HG03520 (cell line): Measurements from ENCODE around the gene NCKAP5.
"Not testable (repeated sequence)": the region's sequence is repeated elsewhere in the genome, so short reads cannot be mapped to it uniquely, and the experiment has no call there.

Experiments used
- ATAC-seq: cut with Tn5 transposase; IDR thresholded peaks from one replicate; pipeline ENCODE4 v1.9.1; 2021; ENCODE audit warnings: mild to moderate bottlenecking, moderate library complexity; ENCODE audit not compliant: unreplicated experiment

Gene NCKAP5

DNA sequence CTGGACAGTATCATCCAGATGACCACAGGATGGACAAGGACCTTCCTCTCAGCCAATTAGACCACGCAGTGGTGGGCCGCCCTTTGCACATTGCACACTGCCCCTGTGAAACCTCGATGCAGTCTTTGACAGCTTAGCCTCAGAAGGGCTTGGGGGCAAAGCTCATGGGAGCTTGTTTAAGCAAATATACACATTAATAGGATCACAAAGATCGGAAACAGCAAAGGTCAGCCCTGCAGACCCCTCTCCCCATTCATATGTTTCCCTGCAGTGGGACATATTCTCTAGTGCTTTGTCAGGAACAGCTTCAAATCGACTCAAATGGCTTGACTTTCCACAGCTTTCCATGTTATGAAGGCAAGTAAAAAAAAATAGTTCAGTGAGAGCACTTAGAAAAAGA is 708.7 kb downstream of the NCKAP5 start:
- no peak for ATAC-seq

DNA sequence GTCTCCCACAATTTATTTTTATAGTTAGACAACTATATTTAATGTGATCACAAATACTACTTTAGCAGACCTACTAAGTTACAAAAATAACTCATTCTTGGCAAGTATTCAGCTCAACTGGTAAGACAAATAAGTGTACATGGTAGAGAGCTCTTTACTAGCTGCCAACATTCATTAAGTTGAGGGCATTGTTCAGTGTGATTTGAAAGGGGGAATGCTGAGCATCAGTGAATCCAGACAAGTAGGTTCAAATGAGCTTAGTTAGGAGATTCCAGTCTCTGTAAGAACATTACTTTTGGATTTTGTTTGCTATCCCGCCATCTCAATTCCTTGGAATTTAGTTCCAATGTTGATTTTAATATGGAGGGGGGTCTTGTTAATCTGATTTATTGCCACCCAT is 710.9 kb downstream of the NCKAP5 start:
- ATAC-seq: no peak

DNA sequence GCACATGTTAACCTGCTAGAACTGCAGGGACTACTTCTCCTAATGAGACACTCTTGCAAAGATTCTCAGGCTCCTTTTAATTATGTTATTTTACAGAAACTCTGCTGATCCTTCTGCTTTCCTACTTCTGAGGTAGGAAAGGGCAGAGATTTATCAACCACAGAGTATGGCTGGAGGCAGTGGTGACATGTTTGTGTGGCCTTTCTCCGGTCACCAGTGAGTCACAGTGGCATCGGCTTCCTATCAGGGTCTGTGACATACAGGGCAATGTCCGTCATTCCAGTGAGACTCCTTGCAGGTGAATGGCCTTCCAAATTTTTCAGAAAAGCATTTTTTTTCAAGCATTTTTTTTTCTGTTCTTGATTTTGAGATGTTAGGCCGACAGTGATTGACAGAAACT is 717.6 kb downstream of the NCKAP5 start:
- ATAC-seq: no peak

DNA sequence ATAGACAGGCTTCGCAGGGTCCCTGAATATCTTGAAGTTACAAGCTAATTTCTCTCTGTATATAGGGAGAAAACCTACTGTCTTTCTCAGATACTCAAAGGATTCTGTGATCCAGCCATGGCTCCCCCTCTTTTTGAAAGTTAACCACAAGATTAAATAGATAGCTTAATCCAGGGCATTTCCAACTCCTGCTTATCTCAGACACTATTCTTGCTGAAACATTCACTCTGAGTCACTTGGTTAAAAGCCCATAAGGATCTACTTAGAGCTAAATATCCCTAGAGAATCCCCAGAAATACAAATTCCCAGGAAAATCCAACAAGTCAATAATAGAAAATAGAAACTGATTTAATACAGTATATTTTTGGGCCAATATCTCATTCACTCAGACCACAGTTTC is 719.1 kb downstream of the NCKAP5 start:
- no peak for ATAC-seq

DNA sequence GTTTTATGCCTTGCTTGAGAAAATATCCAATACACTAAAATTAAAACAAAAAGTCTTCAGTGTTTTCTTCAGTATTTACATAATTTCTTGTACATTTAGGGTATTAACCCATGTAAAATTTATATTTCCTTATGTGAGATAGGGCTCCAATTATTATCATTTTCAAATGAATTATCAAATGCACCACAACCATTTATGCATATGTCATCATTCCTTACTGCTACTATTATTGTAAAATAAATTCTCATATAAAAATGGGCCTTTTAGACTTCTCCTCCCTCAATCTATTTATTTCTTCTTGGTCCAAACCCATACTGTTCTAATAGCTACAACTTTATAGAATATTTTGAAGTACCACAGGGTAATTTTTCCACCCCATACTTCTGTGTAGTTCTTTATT is 722.9 kb downstream of the NCKAP5 start:
- ATAC-seq: no peak

DNA sequence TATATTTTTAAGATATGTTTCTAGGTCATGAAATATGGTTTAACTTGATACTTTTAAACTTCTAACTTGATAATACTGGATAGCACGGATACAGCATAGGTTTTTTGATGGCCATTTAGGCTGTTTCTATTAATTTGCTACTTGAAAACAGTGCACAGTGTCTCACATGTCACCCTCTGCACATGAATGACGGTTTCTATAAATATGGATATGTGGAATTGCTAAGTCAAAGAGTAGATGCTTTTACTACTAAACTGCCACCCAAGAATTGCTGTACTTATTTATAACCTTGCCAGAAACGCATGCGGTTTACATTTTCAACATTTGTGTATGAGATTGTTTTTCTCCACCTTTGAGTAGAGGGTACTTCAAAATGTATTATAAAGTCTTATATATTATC is 723.7 kb downstream of the NCKAP5 start:
- no peak for ATAC-seq

DNA sequence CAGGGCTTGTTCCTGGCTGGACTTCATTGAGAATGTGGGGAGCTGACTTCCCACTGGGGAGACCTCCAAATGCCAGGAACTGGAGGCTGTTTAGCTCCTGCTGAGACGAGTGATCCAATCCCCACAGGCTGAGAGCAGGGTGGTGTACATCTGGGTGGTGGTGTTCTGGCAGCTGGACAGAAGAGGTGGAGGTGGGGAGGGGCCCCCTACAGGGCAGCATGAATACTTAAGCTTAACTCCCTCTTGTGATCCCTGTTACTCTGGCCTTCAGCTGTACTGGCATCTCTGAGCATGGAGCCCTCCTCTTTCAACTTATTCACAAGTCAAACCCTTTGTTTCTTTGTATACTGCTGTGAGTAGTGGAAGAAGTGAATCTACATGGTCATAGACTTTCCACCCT is 730.5 kb downstream of the NCKAP5 start:
- no peak for ATAC-seq

DNA sequence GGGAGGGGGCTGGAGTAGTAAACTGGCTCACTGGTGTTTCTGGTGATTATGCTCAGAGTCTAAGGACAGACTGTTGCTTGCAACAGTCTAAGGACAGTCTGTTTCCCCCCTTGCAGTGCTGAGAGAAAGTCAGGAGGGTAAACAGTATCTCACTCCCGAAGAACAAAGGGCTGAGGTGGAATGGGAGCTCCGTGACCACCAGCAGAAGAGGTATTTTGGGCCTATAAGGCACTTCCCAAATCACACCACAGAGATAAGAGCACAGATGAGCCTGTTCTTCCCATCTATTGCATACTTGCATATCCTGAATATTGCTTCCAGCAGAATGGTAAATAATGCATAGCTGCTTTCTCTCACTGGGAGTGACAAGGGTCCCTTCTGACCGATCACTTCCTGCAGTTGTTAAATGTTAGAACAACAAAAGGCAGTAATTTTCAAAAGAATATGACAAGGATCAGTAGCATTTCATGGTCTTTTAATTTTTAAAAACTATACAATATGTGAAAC is 737.9 kb downstream of the NCKAP5 start:
- ATAC-seq: no peak

DNA sequence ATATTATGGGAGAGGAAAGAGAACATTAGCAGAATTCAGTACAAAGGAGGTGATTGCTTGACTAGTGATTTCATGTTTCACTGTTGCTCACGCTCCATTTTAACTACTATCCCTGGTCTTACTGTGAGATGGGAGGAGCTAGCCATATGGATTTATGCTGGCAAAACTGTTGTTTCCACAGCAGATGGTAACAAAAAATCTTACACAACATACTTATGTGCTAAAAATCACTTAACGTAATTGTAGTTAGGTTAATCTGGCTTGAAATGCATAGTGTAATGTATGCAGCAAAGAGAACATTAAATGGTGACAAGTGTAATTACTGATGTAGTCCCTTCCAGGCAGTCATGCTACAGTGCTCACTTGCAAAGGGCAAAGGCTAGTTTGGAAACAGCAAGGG is 742.7 kb downstream of the NCKAP5 start:
- no peak for ATAC-seq

DNA sequence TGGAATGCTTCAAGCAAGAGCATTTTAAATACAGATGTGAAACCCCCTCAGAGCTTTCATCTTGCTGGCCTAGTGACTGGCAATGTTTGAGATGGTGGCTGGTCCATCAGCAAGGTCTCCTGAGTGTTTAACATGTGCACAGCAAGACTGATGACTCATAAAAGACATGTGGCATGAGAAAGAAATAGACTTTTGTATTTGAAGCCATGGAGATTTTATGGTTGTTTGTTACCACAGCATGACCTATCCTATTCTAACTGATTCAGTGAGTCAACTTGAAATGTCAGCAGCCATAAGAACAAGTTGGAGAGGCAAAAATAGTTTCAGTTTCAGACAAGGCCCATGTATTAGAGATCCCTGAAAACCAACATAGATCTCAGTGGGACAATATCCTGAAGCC is 743.5 kb downstream of the NCKAP5 start:
- no peak for ATAC-seq

DNA sequence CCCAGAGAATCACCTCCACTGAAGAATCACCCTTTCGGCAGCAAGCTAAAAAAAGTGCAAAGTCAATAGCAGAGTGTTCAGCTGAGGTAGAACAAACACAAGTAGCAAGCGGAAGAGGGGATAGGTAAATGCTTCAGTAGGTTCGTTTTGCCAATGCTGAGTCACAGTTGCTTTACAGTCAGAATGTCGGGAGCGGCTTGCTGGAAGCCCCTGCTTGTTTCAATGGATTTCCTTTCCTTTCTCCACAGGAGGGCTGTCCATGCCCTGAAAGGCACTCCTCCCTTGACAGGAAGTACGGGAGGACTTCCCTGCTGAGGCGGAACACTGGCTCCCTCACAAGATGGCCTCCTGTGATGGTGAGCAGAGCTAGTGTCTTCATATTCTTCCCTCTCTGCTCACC is 752.0 kb downstream of the NCKAP5 start:
- no peak for ATAC-seq

DNA sequence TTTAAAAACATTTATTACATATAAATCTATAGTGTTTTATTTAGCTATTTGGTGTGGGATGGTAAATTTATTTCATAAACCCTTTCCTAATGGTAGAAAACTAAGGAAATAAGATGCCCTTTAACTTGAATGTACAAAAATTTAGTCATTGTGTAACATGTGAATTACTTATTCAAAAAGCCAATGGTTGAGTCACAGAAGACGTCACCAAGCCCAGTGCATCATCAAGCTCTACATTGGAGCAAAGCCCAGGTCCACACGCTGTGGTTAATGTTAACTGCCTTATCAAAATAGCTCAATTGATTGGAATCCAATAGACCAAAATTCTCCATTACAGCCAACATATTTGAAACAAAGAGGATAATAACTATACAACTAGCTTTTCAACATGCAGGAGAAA is 752.7 kb downstream of the NCKAP5 start:
- no peak for ATAC-seq

DNA sequence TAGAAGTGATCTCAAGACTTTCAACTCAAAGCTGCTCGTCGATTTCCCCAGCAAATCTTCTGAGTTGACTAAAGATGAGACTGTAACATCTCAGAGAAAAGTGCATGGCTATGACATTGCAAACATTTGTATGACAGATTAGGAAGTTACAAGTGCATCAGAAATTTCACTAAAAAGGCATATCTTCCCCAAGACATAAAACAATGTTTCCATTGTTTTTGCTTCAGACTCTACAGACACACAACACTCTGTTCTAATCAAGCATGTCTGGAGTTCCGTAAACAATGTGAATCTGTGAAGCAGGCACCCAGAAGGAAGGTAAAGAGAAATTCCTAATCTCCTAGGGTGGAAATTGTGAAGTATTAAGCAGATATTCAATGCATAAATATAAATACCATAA is 753.6 kb downstream of the NCKAP5 start:
- ATAC-seq: no peak

DNA sequence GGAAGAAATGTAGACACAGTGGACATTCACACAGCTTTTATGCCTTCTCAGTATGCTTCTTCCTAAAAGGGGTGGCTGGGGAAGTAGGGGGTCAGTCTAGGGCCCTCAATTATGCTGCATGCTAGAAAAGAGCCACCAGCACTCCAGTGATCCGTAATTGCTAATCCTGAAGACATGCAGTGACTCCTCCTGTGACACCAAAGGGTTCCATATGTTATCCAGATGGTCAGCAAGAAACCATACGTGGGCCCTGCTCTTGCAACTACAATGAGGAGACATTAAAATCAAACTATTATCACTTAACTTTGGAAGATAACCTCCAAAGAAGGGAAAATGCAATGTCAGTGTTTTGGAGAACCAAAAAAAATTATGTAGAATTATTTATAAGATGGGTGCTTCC is 754.8 kb downstream of the NCKAP5 start:
- no peak for ATAC-seq

DNA sequence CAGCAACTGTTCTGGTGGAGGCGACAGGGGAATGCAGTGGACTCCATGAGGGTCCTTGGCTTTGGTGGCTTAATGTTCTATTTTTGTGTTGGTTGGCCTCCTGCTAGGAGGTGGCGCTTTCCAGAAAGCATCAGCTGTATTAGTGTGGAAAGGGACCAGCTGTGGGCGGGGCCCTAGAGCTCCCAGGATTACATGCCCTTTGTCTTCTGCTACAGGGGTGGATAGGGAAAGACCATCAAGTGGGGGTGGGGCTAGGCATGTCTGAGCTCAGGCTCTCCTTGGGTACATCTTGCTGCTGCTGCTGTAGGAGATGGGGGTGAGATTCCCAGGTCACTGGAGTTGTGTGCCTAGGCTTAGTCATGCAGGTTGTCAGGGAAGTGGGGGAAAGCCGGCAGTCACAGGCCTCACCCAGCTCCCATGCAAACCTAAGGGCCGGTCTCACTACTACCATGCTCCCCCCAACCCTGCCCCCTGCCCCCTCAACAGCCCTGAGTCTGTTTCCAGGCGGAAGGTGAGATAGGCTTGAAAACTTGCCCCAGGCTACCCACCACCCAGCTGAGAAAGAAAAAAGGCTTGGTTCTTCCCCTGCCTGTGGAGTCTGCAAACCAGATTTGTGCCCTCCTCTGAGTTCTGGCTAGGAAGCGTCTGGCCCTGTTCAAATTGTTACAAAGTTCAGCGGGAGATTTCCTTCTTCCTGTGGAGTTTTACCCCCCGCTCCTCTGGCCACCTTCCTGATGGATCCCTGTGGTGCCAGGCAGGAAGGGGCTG is 756.9 kb downstream of the NCKAP5 start:
- no peak for ATAC-seq

DNA sequence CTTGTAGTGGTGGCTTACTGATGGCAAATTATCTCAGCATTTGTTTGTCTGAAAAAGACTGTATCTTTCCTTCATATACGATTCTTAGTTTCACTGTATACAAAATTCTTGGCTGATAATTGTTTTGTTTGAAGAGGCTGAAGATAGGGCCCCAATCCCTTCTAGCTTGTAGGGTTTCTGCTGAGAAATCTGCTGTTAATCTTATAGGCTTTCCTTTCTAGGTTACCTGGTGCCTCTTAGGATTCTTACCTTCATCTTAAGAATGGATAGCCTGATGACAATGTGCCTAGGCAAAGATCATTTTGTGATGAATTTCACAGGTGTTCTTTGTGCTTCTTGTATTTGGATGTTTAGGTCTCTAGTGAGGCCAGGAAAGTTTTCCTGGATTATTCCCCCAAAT is 758.3 kb downstream of the NCKAP5 start:
- not testable (repeated sequence) for ATAC-seq

DNA sequence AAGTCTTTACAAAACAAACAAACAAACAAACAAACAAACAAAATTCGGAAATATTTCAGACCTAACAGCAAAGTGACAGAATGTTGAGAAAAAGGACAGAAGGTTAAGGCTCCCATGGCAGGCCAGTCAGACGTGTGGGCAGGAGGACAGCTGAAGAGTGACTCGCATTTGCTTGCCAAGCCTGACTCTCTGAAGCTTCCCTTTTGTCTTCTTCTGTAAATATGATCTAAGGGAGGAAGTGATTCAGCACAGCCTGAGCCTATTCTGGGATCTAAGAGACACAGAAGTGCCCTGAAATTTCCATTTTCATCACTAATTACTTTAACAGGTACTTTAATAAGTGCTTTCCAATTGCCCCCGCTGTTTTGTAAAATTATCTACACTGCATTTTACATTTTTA is 764.2 kb downstream of the NCKAP5 start:
- no peak for ATAC-seq

DNA sequence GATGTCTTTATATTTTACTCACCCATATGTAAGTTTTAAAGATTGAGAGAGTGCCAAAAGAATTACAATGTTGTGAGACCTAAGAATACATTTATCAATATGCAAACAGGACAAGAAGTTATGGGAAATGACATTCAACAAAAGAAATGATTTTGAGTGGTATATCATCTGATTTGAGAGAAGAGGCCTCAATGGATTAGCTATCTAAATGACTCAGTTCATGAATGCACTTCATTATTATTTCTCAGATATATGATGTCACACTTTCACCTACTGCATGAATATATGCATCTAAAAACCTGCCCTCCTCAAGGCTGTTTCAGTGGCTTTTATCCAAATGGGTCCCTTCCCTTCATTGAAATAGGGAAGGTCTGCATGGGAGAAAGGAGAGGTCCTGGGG is 769.9 kb downstream of the NCKAP5 start:
- ATAC-seq: no peak

DNA sequence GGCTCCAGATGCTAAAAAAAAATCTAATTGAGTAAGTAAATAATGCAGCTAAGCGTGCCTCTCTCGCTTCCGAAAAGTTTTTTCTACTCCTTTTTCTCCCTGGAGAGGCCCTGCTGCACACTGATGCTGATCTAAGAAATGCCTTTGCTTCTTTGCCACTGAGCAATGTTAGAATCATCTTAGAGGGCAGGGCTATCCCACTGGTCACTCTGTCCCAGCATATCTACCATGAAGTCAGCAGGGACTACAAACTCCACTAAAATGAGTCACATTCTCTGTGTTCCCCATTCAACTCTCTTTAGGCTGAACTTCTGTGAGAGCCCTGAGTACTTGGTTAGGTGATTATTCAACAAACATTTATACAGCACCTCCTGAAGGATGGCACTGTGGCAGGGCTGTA is 770.7 kb downstream of the NCKAP5 start:
- ATAC-seq: no peak

DNA sequence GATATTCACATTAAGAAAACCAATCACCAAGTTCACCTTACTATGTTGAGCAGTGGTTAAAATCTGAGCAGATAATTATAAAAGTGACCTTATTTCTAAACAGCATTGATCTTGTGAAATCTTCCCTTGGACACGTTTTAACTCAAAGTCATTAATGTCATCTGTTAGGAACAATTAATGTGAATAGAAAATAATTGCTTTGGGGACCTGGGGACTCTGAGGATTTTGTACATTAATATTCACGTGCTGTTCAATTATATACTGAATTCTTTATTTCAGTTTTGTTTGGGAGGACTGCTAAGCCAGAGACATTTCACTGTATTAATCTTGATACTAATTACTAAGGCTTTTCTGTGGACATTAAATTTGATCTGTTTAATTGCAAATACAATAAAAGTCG is 771.2 kb downstream of the NCKAP5 start:
- no peak for ATAC-seq

DNA sequence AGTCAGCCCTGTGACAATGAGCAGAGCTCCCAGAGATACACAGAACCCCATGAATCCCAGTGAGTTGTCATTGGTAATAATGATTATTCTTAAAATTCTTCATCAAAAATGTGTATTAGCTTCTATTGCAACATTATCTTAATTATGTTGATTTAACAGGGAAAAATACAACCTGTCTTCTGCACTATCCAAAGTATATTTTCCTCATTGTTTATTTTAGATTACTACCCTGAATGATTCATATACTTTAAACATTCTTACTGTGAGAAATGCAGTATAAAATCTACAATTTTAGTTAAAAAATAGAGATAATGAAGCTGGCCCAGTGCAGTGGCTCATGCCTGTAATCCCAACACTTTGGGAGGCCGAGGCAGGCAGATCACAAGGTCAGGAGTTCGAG is 773.0 kb downstream of the NCKAP5 start:
- no peak for ATAC-seq

DNA sequence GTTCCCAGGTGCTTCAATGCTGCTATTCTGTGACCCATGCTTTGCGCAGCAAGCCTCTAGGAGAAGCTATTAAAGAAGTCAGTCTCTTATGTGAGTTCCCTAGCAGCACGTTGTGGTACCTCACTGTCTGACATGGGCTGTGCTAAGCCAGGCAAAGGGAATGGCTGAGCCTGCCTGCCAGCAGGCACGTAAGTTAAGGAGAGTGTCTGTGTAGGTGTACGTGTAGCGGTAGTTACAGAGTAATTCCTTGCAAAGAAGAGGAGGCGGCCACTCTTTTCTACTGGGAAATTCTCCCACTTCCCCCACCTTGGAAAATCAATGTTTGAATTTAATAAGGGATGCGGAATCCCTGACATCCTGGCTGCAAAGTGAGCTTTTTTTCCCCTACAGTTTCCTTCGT is 774.7 kb downstream of the NCKAP5 start:
- no peak for ATAC-seq

DNA sequence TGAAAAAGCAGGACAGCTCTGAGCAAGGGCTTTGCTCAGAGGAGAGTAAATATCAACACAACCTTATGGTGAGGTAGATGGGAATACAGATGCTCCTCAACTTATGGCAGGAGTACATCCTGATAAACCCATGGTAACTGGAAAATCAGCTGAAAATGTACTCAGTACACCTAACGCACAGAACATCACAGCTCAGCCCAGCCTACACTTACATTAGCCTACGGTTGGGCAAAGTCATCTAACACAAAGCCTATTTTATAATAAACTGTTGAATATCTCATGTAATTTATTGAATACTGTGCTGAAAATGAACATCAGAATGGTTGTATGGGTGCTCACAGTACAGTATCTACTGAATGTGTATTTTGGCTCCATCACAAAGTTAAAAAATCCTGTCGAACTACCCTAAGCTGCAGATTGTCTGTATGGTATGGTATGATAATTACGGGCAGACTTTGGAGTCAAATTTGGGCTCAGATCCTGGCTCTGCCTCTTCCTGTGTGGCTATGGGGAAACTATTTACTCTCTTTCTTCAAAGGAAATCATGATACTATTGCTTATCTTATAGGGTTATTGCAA is 778.0 kb downstream of the NCKAP5 start:
- no peak for ATAC-seq
